ENCODE data around the gene CEP55.
"Not testable (repeated sequence)": the region's sequence is repeated elsewhere in the genome, so short reads cannot be mapped to it uniquely, and the experiment has no call there.

The CEP55 gene

GRCh38 chr10:93501650-93502049 lies 5.2 kb downstream of the CEP55 start:
- intact Hi-C loops (cut with DNase I) = no loop called here
- DNase-seq = no peak

- intact Hi-C loops (cut with DNase I) = no loop called here
- no peak for DNase-seq
These were observed 6.7 kb downstream of the CEP55 start for GRCh38 chr10:93503075-93503474.

GRCh38 chr10:93505075-93505474 lies 8.7 kb downstream of the CEP55 start:
- intact Hi-C loops (cut with DNase I) = no loop called here
- no peak for DNase-seq

- DNase-seq = no peak
- intact Hi-C loops (cut with DNase I) = no loop called here
These were observed 13.4 kb downstream of the CEP55 start for GRCh38 chr10:93509816-93510215.

GRCh38 chr10:93512565-93512964 lies 16.2 kb downstream of the CEP55 start:
- intact Hi-C loops (cut with DNase I) = no loop called here
- no peak for DNase-seq

GRCh38 chr10:93513091-93513490 lies 16.7 kb downstream of the CEP55 start:
- intact Hi-C loops (cut with DNase I) = no loop called here
- DNase-seq = no peak

GRCh38 chr10:93514521-93514920 lies 18.1 kb downstream of the CEP55 start:
- intact Hi-C loops (cut with DNase I) = no loop called here
- no peak for DNase-seq

GRCh38 chr10:93515071-93516005 lies 18.9 kb downstream of the CEP55 start:
- intact Hi-C loops (cut with DNase I) = no loop called here
- DNase-seq = peak in 9 of 42 donors; percentile 9 to 47 (median 28)

GRCh38 chr10:93516006-93516380 lies 19.6 kb downstream of the CEP55 start:
- intact Hi-C loops (cut with DNase I) = no loop called here
- no peak for DNase-seq

- DNase-seq = no peak
- intact Hi-C loops (cut with DNase I) = no loop called here
These were observed 22.1 kb downstream of the CEP55 start for GRCh38 chr10:93518531-93518930.

GRCh38 chr10:93535293-93535692 lies 38.9 kb downstream of the CEP55 start:
- DNase-seq = no peak
- intact Hi-C loops (cut with DNase I) = no loop called here

- intact Hi-C loops (cut with DNase I); DNase-seq: not testable (repeated sequence)
These were observed 44.5 kb downstream of the CEP55 start for GRCh38 chr10:93540871-93541270.

GRCh38 chr10:93541402-93542357 lies 45.3 kb downstream of the CEP55 start:
- DNase-seq = peak in 21 of 42 donors; percentile 6 to 62 (median 19)
- intact Hi-C loops (cut with DNase I) = no loop called here

- intact Hi-C loops (cut with DNase I) = no loop called here
- no peak for DNase-seq
These were observed 46.0 kb downstream of the CEP55 start for GRCh38 chr10:93542358-93542791.

GRCh38 chr10:93546995-93547394 lies 50.6 kb downstream of the CEP55 start:
- intact Hi-C loops (cut with DNase I); DNase-seq: not testable (repeated sequence)

GRCh38 chr10:93547522-93547921 lies 51.1 kb downstream of the CEP55 start:
- DNase-seq = no peak
- intact Hi-C loops (cut with DNase I) = no loop called here

GRCh38 chr10:93548376-93549071 lies 52.1 kb downstream of the CEP55 start:
- intact Hi-C loops (cut with DNase I) = no loop called here
- no peak for DNase-seq

GRCh38 chr10:93550606-93551005 lies 54.2 kb downstream of the CEP55 start:
- DNase-seq = no peak
- intact Hi-C loops (cut with DNase I) = loop anchor here (10.0 kb wide), 1 partner anchor 114 kb away; no protein-coding TSS in a partner anchor

GRCh38 chr10:93552780-93553179 lies 56.4 kb downstream of the CEP55 start:
- intact Hi-C loops (cut with DNase I) = loop anchor here (10.0 kb wide), 1 partner anchor 112 kb away; no protein-coding TSS in a partner anchor
- DNase-seq = no peak
